NCI-H2227 treated with DMSO at 0.1 percent for 48 hours (cell line): Measurements from ENCODE around the gene MMP25.

Source experiments
- DNase-seq: peaks from one replicate; lab custom pipeline; 2025; lab: John Stamatoyannopoulos, UW

MMP25 gene

DNA sequence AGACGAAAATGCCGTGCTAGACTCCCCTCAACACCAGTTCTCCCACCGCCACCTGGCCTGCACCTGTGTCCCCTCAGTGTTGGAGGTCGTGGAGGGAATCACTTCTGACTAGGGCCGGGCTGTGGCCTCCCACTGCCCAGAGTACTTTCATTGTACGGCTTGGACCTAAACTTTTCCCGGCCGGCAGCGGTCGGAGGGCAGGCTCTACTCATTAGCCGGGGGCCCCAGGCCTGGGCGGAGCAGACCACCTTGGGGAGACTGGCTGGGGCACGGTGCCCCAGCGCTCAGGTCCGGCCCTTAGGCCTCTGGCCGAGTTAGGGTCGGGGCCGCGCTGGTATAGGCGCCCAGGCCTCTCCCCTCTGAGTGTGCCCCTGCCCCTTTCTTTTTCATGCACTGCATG, 29.0 kb upstream of the MMP25 start:
- no peak for DNase-seq

- no peak for DNase-seq
Observed at GRCh38 chr16:3017794-3018506, 28.4 kb upstream of the MMP25 start, which contains the start of gene CLDN6. CLDN6 (minus strand) TSS chr16:3018183; CDS start chr16:3016021, 2,162 bp downstream.

- DNase-seq = no peak
Observed at GRCh38 chr16:3019594-3020246, 26.6 kb upstream of the MMP25 start.

GRCh38 chr16:3020247-3020603, 26.1 kb upstream of the MMP25 start, which contains the start of gene TNFRSF12A:
TNFRSF12A (plus strand) TSS chr16:3020368; CDS start chr16:3020398, 30 bp downstream.
- DNase-seq = peak; percentile 64

GRCh38 chr16:3020604-3021448, 25.5 kb upstream of the MMP25 start:
- DNase-seq = peak; percentile 18

GRCh38 chr16:3021449-3022207, 24.7 kb upstream of the MMP25 start:
- peak; percentile 36 for DNase-seq

DNA sequence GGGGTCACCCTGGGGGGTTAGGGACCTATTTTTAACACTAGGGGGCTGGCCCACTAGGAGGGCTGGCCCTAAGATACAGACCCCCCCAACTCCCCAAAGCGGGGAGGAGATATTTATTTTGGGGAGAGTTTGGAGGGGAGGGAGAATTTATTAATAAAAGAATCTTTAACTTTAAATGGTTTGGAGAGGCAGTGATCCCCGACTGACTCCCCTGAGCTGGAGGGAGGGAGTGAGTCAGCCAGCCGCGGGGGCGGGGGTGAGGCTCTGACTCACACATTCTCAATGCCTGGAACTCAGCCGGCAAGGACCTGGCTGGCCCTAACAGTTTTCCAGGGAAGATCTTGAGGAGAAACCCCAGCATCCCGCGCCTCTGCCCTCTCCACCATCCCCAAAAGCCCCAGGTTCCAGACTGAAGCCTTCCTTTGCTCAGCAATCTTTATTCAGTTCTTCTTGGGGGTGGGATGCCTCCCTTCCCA, 24.1 kb upstream of the MMP25 start:
- no peak for DNase-seq

DNA sequence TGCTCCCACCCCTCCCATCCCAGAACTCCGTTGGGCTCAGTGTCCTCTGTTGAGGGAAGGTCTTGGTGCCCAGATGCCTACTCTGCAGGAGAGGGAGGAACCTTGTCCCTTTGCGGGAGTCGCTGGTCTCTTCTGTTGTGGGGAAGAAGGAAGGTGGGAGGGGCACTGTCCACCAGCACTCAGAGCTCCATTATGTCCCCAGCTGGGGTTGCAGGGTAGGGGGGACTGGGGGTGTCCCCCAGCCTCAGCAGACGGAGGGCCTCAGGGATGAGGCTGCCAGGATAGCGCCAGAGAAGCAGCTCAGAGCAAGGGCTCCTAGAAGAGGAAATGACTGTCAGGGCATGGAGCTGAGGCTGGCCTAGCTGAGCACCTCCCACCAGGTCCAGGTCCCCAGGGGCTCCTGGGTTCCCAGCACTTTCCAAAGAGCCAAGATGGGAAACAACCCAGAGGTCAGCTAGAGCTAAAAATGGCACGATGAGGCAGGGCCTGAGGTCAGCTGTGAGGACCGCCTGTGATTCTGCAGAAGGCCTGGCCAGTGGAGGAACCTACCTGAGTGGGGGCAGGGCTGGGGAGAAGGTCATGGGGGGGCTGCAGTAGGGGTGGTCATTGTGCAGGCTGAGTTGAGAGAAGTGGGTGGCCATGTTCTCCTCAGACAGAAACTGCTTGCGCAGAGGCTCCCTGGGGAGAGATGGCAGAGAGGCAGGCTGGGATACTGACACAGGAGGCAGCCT, 23.5 kb upstream of the MMP25 start:
- no peak for DNase-seq

DNA sequence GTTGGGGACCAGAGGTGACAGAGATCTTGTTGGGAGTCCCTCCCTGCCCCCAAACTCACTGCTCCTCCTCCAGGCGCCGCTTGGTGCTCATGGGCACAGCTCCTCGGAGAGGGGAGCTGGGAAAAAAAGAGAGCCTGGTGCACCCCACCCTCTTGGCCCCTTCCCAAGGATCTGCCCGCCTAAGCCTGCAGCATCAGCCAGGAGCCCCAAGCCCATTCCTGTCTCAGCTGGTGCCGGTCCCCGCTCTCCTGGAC, 23.0 kb upstream of the MMP25 start:
- no peak for DNase-seq

GRCh38 chr16:3023669-3024478, 22.5 kb upstream of the MMP25 start, which contains the start of the genes HCFC1R1 and THOC6:
HCFC1R1 (minus strand) TSS chr16:3023942; CDS start chr16:3023941, 1 bp downstream.
THOC6 (plus strand) TSS chr16:3024035; CDS start chr16:3024327, 292 bp downstream.
- peak; percentile 96 for DNase-seq

GRCh38 chr16:3025032-3026002, 21.0 kb upstream of the MMP25 start:
- no peak for DNase-seq

- no peak for DNase-seq
Observed at GRCh38 chr16:3026003-3026378, 20.4 kb upstream of the MMP25 start.

DNA sequence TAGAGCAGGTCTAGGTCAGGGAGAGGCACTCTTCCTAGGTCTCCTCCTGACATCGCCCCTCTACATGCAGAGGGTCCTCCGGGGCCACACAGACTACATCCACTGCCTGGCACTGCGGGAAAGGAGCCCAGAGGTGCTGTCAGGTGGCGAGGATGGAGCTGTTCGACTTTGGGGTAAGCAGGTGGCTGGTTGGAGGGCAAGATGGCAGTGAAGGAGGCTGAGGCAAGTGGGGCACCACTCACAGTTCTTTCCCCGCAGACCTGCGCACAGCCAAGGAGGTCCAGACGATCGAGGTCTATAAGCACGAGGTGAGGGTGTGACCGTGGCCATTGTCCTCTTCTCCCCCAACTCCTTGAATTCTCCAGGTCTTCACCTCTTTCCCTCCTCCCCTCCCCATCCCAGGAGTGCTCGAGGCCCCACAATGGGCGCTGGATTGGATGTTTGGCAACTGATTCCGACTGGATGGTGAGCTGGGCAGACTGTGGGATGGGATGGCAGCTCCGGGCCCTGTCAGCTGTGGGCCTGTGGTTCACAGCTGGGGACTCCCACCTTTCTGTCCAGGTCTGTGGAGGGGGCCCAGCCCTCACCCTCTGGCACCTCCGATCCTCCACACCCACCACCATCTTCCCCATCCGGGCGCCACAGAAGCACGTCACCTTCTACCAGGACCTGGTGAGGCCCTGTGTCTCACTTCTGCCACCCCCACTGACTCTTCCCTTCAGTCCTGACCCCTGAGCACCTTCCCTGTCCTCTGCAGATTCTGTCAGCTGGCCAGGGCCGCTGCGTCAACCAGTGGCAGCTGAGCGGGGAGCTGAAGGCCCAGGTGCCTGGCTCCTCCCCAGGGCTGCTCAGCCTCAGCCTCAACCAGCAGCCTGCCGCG, 19.5 kb upstream of the MMP25 start:
- no peak for DNase-seq

DNA sequence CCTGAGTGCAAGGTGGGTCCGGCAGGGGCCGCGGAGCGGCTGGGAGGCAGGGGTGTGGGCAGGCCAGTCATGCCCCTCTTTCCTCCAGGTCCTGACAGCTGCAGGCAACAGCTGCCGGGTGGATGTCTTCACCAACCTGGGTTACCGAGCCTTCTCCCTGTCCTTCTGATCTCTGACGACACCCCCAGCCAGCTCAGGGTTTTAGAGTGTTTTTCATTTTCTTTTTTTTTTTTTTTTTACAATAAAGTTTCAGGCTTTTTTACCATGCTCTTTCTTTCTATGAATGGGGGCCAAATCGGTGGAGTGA, 18.9 kb upstream of the MMP25 start:
- no peak for DNase-seq

DNA sequence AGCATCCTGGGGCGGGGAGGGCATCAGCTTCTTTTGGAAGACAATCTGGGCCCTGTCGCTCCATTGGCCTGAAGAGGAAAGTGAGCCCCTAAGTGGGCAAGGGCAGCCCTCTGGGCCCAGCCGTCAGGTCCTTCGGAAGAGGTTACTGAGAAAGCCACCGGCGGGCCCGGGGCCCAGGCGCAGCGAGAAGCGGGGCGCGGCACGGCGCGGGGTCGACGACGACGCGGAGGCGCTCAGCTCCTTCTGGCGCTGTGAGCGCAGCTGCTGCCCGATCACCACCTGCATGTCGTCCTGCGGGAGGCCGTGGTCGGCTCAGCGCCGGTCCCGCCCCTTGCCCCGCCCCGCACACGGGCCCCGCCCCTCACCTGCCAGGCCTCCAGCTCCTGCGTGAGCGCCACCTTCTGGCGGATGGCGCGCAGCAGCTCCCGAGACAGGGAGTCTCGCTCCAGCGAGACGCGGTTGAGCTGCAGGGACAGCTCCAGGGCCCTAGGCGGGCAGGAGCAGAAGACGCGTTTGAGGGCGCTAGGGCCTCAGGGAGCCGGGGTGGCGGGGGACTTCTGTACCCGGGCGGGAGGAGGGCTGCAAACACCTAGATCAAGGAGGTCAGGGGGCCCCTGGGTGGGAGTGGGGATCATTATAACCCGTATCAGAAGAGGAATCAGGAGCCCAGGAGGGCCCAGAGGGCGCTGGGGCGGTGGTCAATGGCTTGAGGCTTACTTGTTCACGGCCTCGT, 18.2 kb upstream of the MMP25 start:
- peak; percentile 83 for DNase-seq

DNA sequence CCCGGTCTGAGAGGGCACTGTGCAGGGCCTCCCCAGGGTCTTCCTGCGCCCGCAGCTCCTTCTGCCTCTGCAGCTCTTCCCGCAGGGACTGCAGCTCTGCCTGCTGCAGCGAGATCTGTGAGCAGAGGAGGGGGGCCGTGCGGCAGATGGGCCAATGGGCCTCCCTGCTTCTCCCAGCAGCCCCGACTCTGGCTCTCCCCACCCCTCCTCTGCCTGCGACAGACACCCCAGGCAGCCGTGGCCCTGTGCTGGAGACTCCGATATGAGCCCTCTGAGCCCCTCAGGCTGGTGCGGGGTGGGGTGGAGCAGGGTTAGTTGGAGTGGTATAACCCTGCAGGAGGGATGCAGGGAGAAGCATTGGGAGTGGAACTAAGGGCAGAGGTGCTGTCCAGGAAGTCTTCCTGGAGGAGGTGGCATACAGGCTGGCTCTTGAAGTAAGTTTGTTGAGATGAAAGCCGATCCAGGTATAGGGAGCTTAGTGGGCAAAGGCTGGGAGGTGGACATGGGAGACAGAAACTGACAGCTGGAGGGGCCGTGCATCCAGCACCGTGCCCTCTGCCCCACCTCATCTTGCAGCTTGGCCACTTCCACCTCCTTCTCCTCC, 17.5 kb upstream of the MMP25 start:
- no peak for DNase-seq
